Measurements from ENCODE around the gene MRPL19.

MRPL19 gene

GRCh38 chr2:75698918-75699317 is 52.3 kb downstream of the MRPL19 start:
- Histone ChIP-seq H3K36me3 (ENCODE audit: insufficient read depth, insufficient read length, low read length) (peaks cover 55% of the 10 kb centered on the region), H3K4me1 (ENCODE audit: insufficient read depth, insufficient read length) (no peaks in the 10 kb centered on the region), H3K27me3 (ENCODE audit: insufficient read depth, insufficient read length) (no peaks in the 10 kb centered on the region), H3K9ac (ENCODE audit: insufficient read length, low read depth) (no peak overlapping the region), H3K4me3 (ENCODE audit: insufficient read length, low read depth) (no peak overlapping the region), H3K9me3 (ENCODE audit: insufficient read depth, low read length) (no peaks in the 10 kb centered on the region)
- DNase-seq (ENCODE audit: low read depth, low spot score), result no peak
- no peak for TF ChIP-seq SUZ12 (IDR thresholded peaks at IDR 0.05; ENCODE audit: extremely low read depth, insufficient read depth, insufficient read length)
- TF ChIP-seq YY1 (IDR thresholded peaks at IDR 0.05; ENCODE audit: insufficient read depth, insufficient read length), result no peak
- TF ChIP-seq ZNF274 (IDR thresholded peaks at IDR 0.05; ENCODE audit: low read depth, low read length), result no peak

- DNase-seq (ENCODE audit: low read depth, low spot score), result no peak
- Histone ChIP-seq H3K27me3 (ENCODE audit: insufficient read depth, insufficient read length) (no peaks in the 10 kb centered on the region), H3K4me1 (ENCODE audit: insufficient read depth, insufficient read length) (no peaks in the 10 kb centered on the region), H3K4me3 (ENCODE audit: insufficient read length, low read depth) (no peak overlapping the region), H3K36me3 (ENCODE audit: insufficient read depth, insufficient read length, low read length) (peaks cover 56% of the 10 kb centered on the region), H3K9me3 (ENCODE audit: insufficient read depth, low read length) (no peaks in the 10 kb centered on the region), H3K9ac (ENCODE audit: insufficient read length, low read depth) (no peak overlapping the region)
- no peak for TF ChIP-seq YY1 (IDR thresholded peaks at IDR 0.05; ENCODE audit: insufficient read depth, insufficient read length)
- TF ChIP-seq SUZ12 (IDR thresholded peaks at IDR 0.05; ENCODE audit: extremely low read depth, insufficient read depth, insufficient read length), result no peak
- no peak for TF ChIP-seq ZNF274 (IDR thresholded peaks at IDR 0.05; ENCODE audit: low read depth, low read length)
These were observed 56.0 kb downstream of the MRPL19 start for GRCh38 chr2:75702593-75702992.

- no peak overlapping the region for H3K4me3 ChIP-seq (ENCODE audit: insufficient read length, low read depth)
- TF ChIP-seq SUZ12 (IDR thresholded peaks at IDR 0.05; ENCODE audit: extremely low read depth, insufficient read depth, insufficient read length) (no peak), YY1 (IDR thresholded peaks at IDR 0.05; ENCODE audit: insufficient read depth, insufficient read length) (no peak), ZNF274 (IDR thresholded peaks at IDR 0.05; ENCODE audit: low read depth, low read length) (no peak)
- no peak overlapping the region for H3K9ac ChIP-seq (ENCODE audit: insufficient read length, low read depth)
- no peaks in the 10 kb centered on the region for H3K27me3 ChIP-seq (ENCODE audit: insufficient read depth, insufficient read length)
- no peaks in the 10 kb centered on the region for H3K9me3 ChIP-seq (ENCODE audit: insufficient read depth, low read length)
- H3K36me3 ChIP-seq (ENCODE audit: insufficient read depth, insufficient read length, low read length), result peaks cover 51% of the 10 kb centered on the region
- no peak for DNase-seq (ENCODE audit: low read depth, low spot score)
- no peaks in the 10 kb centered on the region for H3K4me1 ChIP-seq (ENCODE audit: insufficient read depth, insufficient read length)
These were observed 57.2 kb downstream of the MRPL19 start for GRCh38 chr2:75703589-75704287.

GRCh38 chr2:75705921-75706320 is 59.3 kb downstream of the MRPL19 start:
- no peak overlapping the region for H3K9ac ChIP-seq (ENCODE audit: insufficient read length, low read depth)
- H3K36me3 ChIP-seq (ENCODE audit: insufficient read depth, insufficient read length, low read length), result peaks cover 37% of the 10 kb centered on the region

GRCh38 chr2:75707901-75708300 is 61.3 kb downstream of the MRPL19 start:
- DNase-seq (ENCODE audit: low read depth, low spot score), result no peak
- Histone ChIP-seq H3K9me3 (ENCODE audit: insufficient read depth, low read length) (no peaks in the 10 kb centered on the region), H3K27me3 (ENCODE audit: insufficient read depth, insufficient read length) (no peaks in the 10 kb centered on the region), H3K9ac (ENCODE audit: insufficient read length, low read depth) (no peak overlapping the region), H3K4me3 (ENCODE audit: insufficient read length, low read depth) (no peak overlapping the region), H3K36me3 (ENCODE audit: insufficient read depth, insufficient read length, low read length) (peaks cover 27% of the 10 kb centered on the region), H3K4me1 (ENCODE audit: insufficient read depth, insufficient read length) (no peaks in the 10 kb centered on the region)
- no peak for TF ChIP-seq SUZ12 (IDR thresholded peaks at IDR 0.05; ENCODE audit: extremely low read depth, insufficient read depth, insufficient read length)
- no peak for TF ChIP-seq ZNF274 (IDR thresholded peaks at IDR 0.05; ENCODE audit: low read depth, low read length)
- no peak for TF ChIP-seq YY1 (IDR thresholded peaks at IDR 0.05; ENCODE audit: insufficient read depth, insufficient read length)

More at GRCh38 chr2:75705921-75706320, 59.3 kb downstream of the MRPL19 start:
- no peaks in the 10 kb centered on the region for H3K27me3 ChIP-seq (ENCODE audit: insufficient read depth, insufficient read length)
- no peak overlapping the region for H3K4me3 ChIP-seq (ENCODE audit: insufficient read length, low read depth)
- no peaks in the 10 kb centered on the region for H3K9me3 ChIP-seq (ENCODE audit: insufficient read depth, low read length)
- DNase-seq (ENCODE audit: low read depth, low spot score), result no peak
- no peaks in the 10 kb centered on the region for H3K4me1 ChIP-seq (ENCODE audit: insufficient read depth, insufficient read length)
- no peak for TF ChIP-seq YY1 (IDR thresholded peaks at IDR 0.05; ENCODE audit: insufficient read depth, insufficient read length)
- TF ChIP-seq SUZ12 (IDR thresholded peaks at IDR 0.05; ENCODE audit: extremely low read depth, insufficient read depth, insufficient read length), result no peak
- TF ChIP-seq ZNF274 (IDR thresholded peaks at IDR 0.05; ENCODE audit: low read depth, low read length), result no peak

- Histone ChIP-seq H3K9ac (ENCODE audit: insufficient read length, low read depth) (peak overlapping the region; percentile 13), H3K36me3 (ENCODE audit: insufficient read depth, insufficient read length, low read length) (peaks cover 18% of the 10 kb centered on the region), H3K27me3 (ENCODE audit: insufficient read depth, insufficient read length) (no peaks in the 10 kb centered on the region), H3K9me3 (ENCODE audit: insufficient read depth, low read length) (no peaks in the 10 kb centered on the region), H3K4me3 (ENCODE audit: insufficient read length, low read depth) (no peak overlapping the region), H3K4me1 (ENCODE audit: insufficient read depth, insufficient read length) (no peaks in the 10 kb centered on the region)
- no peak for TF ChIP-seq SUZ12 (IDR thresholded peaks at IDR 0.05; ENCODE audit: extremely low read depth, insufficient read depth, insufficient read length)
- no peak for TF ChIP-seq ZNF274 (IDR thresholded peaks at IDR 0.05; ENCODE audit: low read depth, low read length)
- no peak for TF ChIP-seq YY1 (IDR thresholded peaks at IDR 0.05; ENCODE audit: insufficient read depth, insufficient read length)
- DNase-seq (ENCODE audit: low read depth, low spot score), result no peak
These were observed 62.7 kb downstream of the MRPL19 start for GRCh38 chr2:75709297-75709696.

- peak overlapping the region; percentile 65 for H3K4me3 ChIP-seq (ENCODE audit: insufficient read length, low read depth)
- no peaks in the 10 kb centered on the region for H3K4me1 ChIP-seq (ENCODE audit: insufficient read depth, insufficient read length)
- H3K27me3 ChIP-seq (ENCODE audit: insufficient read depth, insufficient read length), result no peaks in the 10 kb centered on the region
- DNase-seq (ENCODE audit: low read depth, low spot score), result no peak
- peak overlapping the region; percentile 82 for H3K9ac ChIP-seq (ENCODE audit: insufficient read length, low read depth)
- TF ChIP-seq YY1 (IDR thresholded peaks at IDR 0.05; ENCODE audit: insufficient read depth, insufficient read length) (no peak), SUZ12 (IDR thresholded peaks at IDR 0.05; ENCODE audit: extremely low read depth, insufficient read depth, insufficient read length) (no peak), ZNF274 (IDR thresholded peaks at IDR 0.05; ENCODE audit: low read depth, low read length) (no peak)
- H3K36me3 ChIP-seq (ENCODE audit: insufficient read depth, insufficient read length, low read length), result peaks cover 9% of the 10 kb centered on the region
- H3K9me3 ChIP-seq (ENCODE audit: insufficient read depth, low read length), result no peaks in the 10 kb centered on the region
These were observed 63.6 kb downstream of the MRPL19 start for GRCh38 chr2:75710220-75710576.

All from NT2/D1 (cell line).